Osteocyte (in vitro differentiated cells): Measurements from ENCODE around the gene DLK2. TPM values are rescaled to one million over a fixed set of nuclear protein-coding genes. Genes with fewer than 3 reads are reported as not detected.

ENCODE experiments used
- DNase-seq: peaks from one replicate; pipeline ENCODE4 v3.0.0; 2021; ENCODE audit warnings: mixed read lengths; ENCODE audit not compliant: unreplicated experiment; ENCODE audit errors: extremely low spot score
- H3K27ac Mint-ChIP-seq: one replicate; pipeline ENCODE4 v1.8.0; 2021; ENCODE audit warnings: mild to moderate bottlenecking, mixed read lengths; ENCODE audit not compliant: unreplicated experiment
- H3K27me3 Mint-ChIP-seq: one replicate; pipeline ENCODE4 v1.8.0; 2021; ENCODE audit warnings: mixed read lengths; ENCODE audit not compliant: unreplicated experiment
- H3K36me3 Mint-ChIP-seq: one replicate; pipeline ENCODE4 v1.8.0; 2021; ENCODE audit warnings: mixed read lengths; ENCODE audit not compliant: unreplicated experiment
- H3K4me1 Mint-ChIP-seq: one replicate; pipeline ENCODE4 v1.8.0; 2021; ENCODE audit warnings: mixed read lengths; ENCODE audit not compliant: unreplicated experiment
- H3K4me3 Mint-ChIP-seq: one replicate; pipeline ENCODE4 v1.8.0; 2021; ENCODE audit warnings: mild to moderate bottlenecking, moderate library complexity, mixed read lengths; ENCODE audit not compliant: unreplicated experiment
- H3K9me3 Mint-ChIP-seq: one replicate; pipeline ENCODE4 v1.8.0; 2021; ENCODE audit warnings: mixed read lengths; ENCODE audit not compliant: unreplicated experiment
- CTCF ChIP-seq: fragments of 200-600 bp; sonication (generic); IDR thresholded peaks from 2 replicates; pipeline ENCODE4 v1.5.0; 2021; ENCODE audit warnings: antibody characterized with exemption, mild to moderate bottlenecking, moderate library complexity
- microRNA-seq: library from miRNA; unstranded; fragments of <30 nt; microRNA quantifications from one replicate; pipeline ENCODE4 v1.1.0, GENCODE V29; 2020; ENCODE audit not compliant: unreplicated experiment
- total RNA-seq: library from RNA; stranded (reverse); gene quantifications from 2 replicates; pipeline ENCODE4 v1.2.1, GENCODE V29; 2021

DLK2 gene
- total RNA-seq, 1 donor from 2014 or later = 0.43 TPM

GRCh38 chr6:43402820-43403219 lies 52.5 kb downstream of the DLK2 start:
- no peak for TF ChIP-seq CTCF
- Mint-ChIP-seq H3K4me3 (no peak overlapping the region), H3K9me3 (no peaks in the 10 kb centered on the region), H3K4me1 (no peaks in the 10 kb centered on the region), H3K36me3 (no peaks in the 10 kb centered on the region), H3K27ac (no peak overlapping the region), H3K27me3 (peaks cover 50% of the 10 kb centered on the region)
- DNase-seq = no peak

GRCh38 chr6:43401730-43402129 lies 53.6 kb downstream of the DLK2 start:
- TF ChIP-seq CTCF = no peak
- no peak overlapping the region for H3K27ac Mint-ChIP-seq
- H3K4me1 Mint-ChIP-seq = no peaks in the 10 kb centered on the region
- H3K27me3 Mint-ChIP-seq = peaks cover 47% of the 10 kb centered on the region
- no peaks in the 10 kb centered on the region for H3K9me3 Mint-ChIP-seq
- no peak for DNase-seq
- no peak overlapping the region for H3K4me3 Mint-ChIP-seq
- H3K36me3 Mint-ChIP-seq = no peaks in the 10 kb centered on the region

Small RNAs within 50 kb of the gene (microRNA-seq; reads per million reads assigned to microRNA genes)
- gene MIR6780B = not detected

Other genes with a start within 250 kb of the DLK2 start
- 27.2 and 35.6 TPM in 2 replicates for gene DNPH1, start 226.1 kb downstream of the DLK2 start, total RNA-seq
- gene TTBK1, start 212.1 kb downstream of the DLK2 start, total RNA-seq = 0.05 and 0.08 TPM in 2 replicates
- gene SLC22A7, start 157.3 kb downstream of the DLK2 start, total RNA-seq = not detected in 2 replicates
- 1.4 and 1.8 TPM in 2 replicates for gene CRIP3, start 146.7 kb downstream of the DLK2 start, total RNA-seq
- 25.1 and 26.0 TPM in 2 replicates for gene ZNF318, start 85.9 kb downstream of the DLK2 start, total RNA-seq
- gene ABCC10, start 28.0 kb downstream of the DLK2 start, total RNA-seq = 40.1 and 42.8 TPM in 2 replicates
- gene TJAP1, start 22.0 kb upstream of the DLK2 start, total RNA-seq = 38.7 and 42.8 TPM in 2 replicates
- 0.29 and 0.40 TPM in 2 replicates for gene LRRC73, start 54.8 kb upstream of the DLK2 start, total RNA-seq
- gene YIPF3, start 61.4 kb upstream of the DLK2 start, total RNA-seq = 148 and 151 TPM in 2 replicates
- 27.9 and 32.8 TPM in 2 replicates for gene POLR1C, start 61.5 kb upstream of the DLK2 start, total RNA-seq
- gene XPO5, start 120.5 kb upstream of the DLK2 start, total RNA-seq = 35.0 and 38.7 TPM in 2 replicates
- 27.7 and 28.2 TPM in 2 replicates for gene POLH, start 120.6 kb upstream of the DLK2 start, total RNA-seq
- gene GTPBP2, start 173.7 kb upstream of the DLK2 start, total RNA-seq = 84.9 and 86.4 TPM in 2 replicates
- gene MAD2L1BP, start 180.3 kb upstream of the DLK2 start, total RNA-seq = 24.2 and 27.5 TPM in 2 replicates
- gene RSPH9, start 189.5 kb upstream of the DLK2 start, total RNA-seq = 0.16 and 0.26 TPM in 2 replicates
- 35.3 and 37.3 TPM in 2 replicates for gene MRPS18A, start 232.2 kb upstream of the DLK2 start, total RNA-seq